Measurements from ENCODE around the gene EGR1.

Gene EGR1

GRCh38 chr5:138468966-138469539 lies 3.8 kb downstream of the EGR1 start:
- no peaks in the 10 kb centered on the region for H3K9me2 ChIP-seq (ENCODE audit: low read depth, low read length)
- no peaks in the 10 kb centered on the region for H3K36me3 ChIP-seq (ENCODE audit: insufficient read depth, low read length)
- peaks cover 8% of the 10 kb centered on the region for H3K4me1 ChIP-seq (ENCODE audit: insufficient read depth, low read length, severe bottlenecking)
- no peaks in the 10 kb centered on the region for H3K9me3 ChIP-seq (ENCODE audit: low read length)
- H3K9ac ChIP-seq (ENCODE audit: low read length), result no peak overlapping the region
- no peaks in the 10 kb centered on the region for H3K79me2 ChIP-seq (ENCODE audit: insufficient read depth, low read length)
- no peak overlapping the region for H3K4me2 ChIP-seq (ENCODE audit: low read length)
- no peak overlapping the region for H2AFZ ChIP-seq (ENCODE audit: low read length)
- no peaks in the 10 kb centered on the region for H3F3A ChIP-seq (ENCODE audit: insufficient read depth, low read length)
- H3K27me3 ChIP-seq (ENCODE audit: insufficient read depth, low read length), result no peaks in the 10 kb centered on the region
- H4K20me1 ChIP-seq (ENCODE audit: insufficient read depth, low read length), result no peaks in the 10 kb centered on the region
- H3K27ac ChIP-seq (ENCODE audit: low read depth, low read length, poor library complexity, severe bottlenecking), result no peak overlapping the region
- no peak overlapping the region for H3K4me3 ChIP-seq (ENCODE audit: low read depth, low read length, poor library complexity, severe bottlenecking)
- TF ChIP-seq, protein P1, sequence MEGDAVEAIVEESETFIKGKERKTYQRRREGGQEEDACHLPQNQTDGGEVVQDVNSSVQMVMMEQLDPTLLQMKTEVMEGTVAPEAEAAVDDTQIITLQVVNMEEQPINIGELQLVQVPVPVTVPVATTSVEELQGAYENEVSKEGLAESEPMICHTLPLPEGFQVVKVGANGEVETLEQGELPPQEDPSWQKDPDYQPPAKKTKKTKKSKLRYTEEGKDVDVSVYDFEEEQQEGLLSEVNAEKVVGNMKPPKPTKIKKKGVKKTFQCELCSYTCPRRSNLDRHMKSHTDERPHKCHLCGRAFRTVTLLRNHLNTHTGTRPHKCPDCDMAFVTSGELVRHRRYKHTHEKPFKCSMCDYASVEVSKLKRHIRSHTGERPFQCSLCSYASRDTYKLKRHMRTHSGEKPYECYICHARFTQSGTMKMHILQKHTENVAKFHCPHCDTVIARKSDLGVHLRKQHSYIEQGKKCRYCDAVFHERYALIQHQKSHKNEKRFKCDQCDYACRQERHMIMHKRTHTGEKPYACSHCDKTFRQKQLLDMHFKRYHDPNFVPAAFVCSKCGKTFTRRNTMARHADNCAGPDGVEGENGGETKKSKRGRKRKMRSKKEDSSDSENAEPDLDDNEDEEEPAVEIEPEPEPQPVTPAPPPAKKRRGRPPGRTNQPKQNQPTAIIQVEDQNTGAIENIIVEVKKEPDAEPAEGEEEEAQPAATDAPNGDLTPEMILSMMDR (IDR thresholded peaks at IDR 0.05; ENCODE audit: low read length), result no peak
- no peak for TF ChIP-seq EZH2 (IDR thresholded peaks at IDR 0.05; ENCODE audit: borderline replicate concordance, low read length)

DNA sequence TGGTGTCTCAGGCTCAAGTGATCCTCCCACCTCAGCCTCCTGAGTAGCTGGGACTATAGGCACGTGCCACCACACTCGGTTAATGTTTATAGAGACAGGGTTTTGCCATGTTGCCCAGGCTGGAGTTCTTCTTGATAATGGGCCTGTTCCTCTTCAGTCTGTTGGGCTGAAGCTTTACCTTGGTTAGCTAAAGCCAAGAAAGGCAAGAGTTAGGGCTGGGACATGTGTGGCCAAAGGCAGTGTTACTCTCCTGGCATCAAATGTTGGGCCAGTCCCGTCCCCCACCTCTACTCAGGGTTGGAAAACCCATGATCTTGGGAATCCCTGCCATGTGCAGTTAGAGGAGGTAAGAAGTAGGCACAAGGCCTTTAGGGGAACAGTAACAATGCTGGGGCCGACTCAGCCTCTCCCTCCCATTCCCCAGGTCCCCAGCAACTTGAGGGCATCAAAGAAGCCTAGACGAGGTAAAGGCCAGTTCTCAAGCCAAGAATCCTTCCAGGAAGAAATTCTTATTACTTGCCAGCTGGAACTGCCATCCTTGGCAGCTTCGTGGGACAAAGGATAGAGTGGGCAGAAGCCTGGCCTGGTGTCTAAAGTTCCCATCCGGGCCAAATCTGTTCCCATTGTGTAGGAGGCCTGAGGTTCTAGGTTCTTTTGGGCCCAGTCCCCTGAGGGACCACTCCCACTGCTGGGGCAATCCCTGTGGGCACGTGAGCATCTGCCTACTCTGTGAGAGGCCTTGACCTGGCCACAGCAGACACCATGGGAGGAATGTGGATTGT lies 4.5 kb downstream of the EGR1 start:
- Histone ChIP-seq H3K4me3 (ENCODE audit: low read depth, low read length, poor library complexity, severe bottlenecking) (no peak overlapping the region), H3K9me3 (ENCODE audit: low read length) (no peaks in the 10 kb centered on the region), H3K9ac (ENCODE audit: low read length) (no peak overlapping the region), H3K4me1 (ENCODE audit: insufficient read depth, low read length, severe bottlenecking) (peaks cover 8% of the 10 kb centered on the region), H3K9me2 (ENCODE audit: low read depth, low read length) (no peaks in the 10 kb centered on the region), H3K36me3 (ENCODE audit: insufficient read depth, low read length) (no peaks in the 10 kb centered on the region), H3K4me2 (ENCODE audit: low read length) (no peak overlapping the region), H3K27ac (ENCODE audit: low read depth, low read length, poor library complexity, severe bottlenecking) (no peak overlapping the region), H4K20me1 (ENCODE audit: insufficient read depth, low read length) (no peaks in the 10 kb centered on the region), H2AFZ (ENCODE audit: low read length) (no peak overlapping the region), H3K27me3 (ENCODE audit: insufficient read depth, low read length) (no peaks in the 10 kb centered on the region), H3F3A (ENCODE audit: insufficient read depth, low read length) (no peaks in the 10 kb centered on the region), H3K79me2 (ENCODE audit: insufficient read depth, low read length) (no peaks in the 10 kb centered on the region)
- TF ChIP-seq, protein P1 (IDR thresholded peaks at IDR 0.05; ENCODE audit: low read length), result no peak
- TF ChIP-seq EZH2 (IDR thresholded peaks at IDR 0.05; ENCODE audit: borderline replicate concordance, low read length), result no peak

GRCh38 chr5:138470322-138471051 lies 5.2 kb downstream of the EGR1 start:
- Histone ChIP-seq H3K4me3 (ENCODE audit: low read depth, low read length, poor library complexity, severe bottlenecking) (no peak overlapping the region), H3K27me3 (ENCODE audit: insufficient read depth, low read length) (no peaks in the 10 kb centered on the region), H3K4me2 (ENCODE audit: low read length) (no peak overlapping the region), H3K9me2 (ENCODE audit: low read depth, low read length) (no peaks in the 10 kb centered on the region), H3K9ac (ENCODE audit: low read length) (no peak overlapping the region), H3K79me2 (ENCODE audit: insufficient read depth, low read length) (no peaks in the 10 kb centered on the region), H3F3A (ENCODE audit: insufficient read depth, low read length) (no peaks in the 10 kb centered on the region), H3K27ac (ENCODE audit: low read depth, low read length, poor library complexity, severe bottlenecking) (no peak overlapping the region), H4K20me1 (ENCODE audit: insufficient read depth, low read length) (no peaks in the 10 kb centered on the region), H2AFZ (ENCODE audit: low read length) (no peak overlapping the region), H3K9me3 (ENCODE audit: low read length) (no peaks in the 10 kb centered on the region), H3K36me3 (ENCODE audit: insufficient read depth, low read length) (no peaks in the 10 kb centered on the region), H3K4me1 (ENCODE audit: insufficient read depth, low read length, severe bottlenecking) (peaks cover 8% of the 10 kb centered on the region)
- TF ChIP-seq, protein P1 (IDR thresholded peaks at IDR 0.05; ENCODE audit: low read length), result no peak
- no peak for TF ChIP-seq EZH2 (IDR thresholded peaks at IDR 0.05; ENCODE audit: borderline replicate concordance, low read length)
